GM21390 (cell line): Measurements from ENCODE around the gene TEKT2.

ENCODE experiments used
- ATAC-seq: cut with Tn5 transposase; IDR thresholded peaks from one replicate; pipeline ENCODE4 v1.9.1; 2021; ENCODE audit not compliant: unreplicated experiment

The TEKT2 gene

GRCh38 chr1:36083635-36084496 lies at the start of gene TEKT2:
Gene TEKT2 (plus strand): TSS chr1:36084094. CDS start chr1:36084922, 828 bp downstream.
- ATAC-seq = no peak

- no peak for ATAC-seq
Measured at GRCh38 chr1:36034692-36035091, 49.2 kb upstream of the TEKT2 start.

- ATAC-seq = no peak
Measured at GRCh38 chr1:36035154-36035553, 48.7 kb upstream of the TEKT2 start.

- no peak for ATAC-seq
Measured at GRCh38 chr1:36040238-36040637, 43.7 kb upstream of the TEKT2 start.

- no peak for ATAC-seq
Measured at GRCh38 chr1:36051821-36052220, 32.1 kb upstream of the TEKT2 start.

GRCh38 chr1:36053978-36054377 lies 29.9 kb upstream of the TEKT2 start:
- ATAC-seq = no peak

- no peak for ATAC-seq
Measured at GRCh38 chr1:36055706-36056105, 28.2 kb upstream of the TEKT2 start.

GRCh38 chr1:36062315-36062714 lies 21.6 kb upstream of the TEKT2 start:
- no peak for ATAC-seq

GRCh38 chr1:36067871-36068270 lies 16.0 kb upstream of the TEKT2 start:
- ATAC-seq = no peak

- ATAC-seq = no peak
Measured at GRCh38 chr1:36068866-36069265, 15.0 kb upstream of the TEKT2 start.

GRCh38 chr1:36070349-36070748 lies 13.5 kb upstream of the TEKT2 start:
- no peak for ATAC-seq

GRCh38 chr1:36076979-36077573 lies 6.8 kb upstream of the TEKT2 start:
- no peak for ATAC-seq

GRCh38 chr1:36080236-36080635 lies 3.7 kb upstream of the TEKT2 start:
- ATAC-seq = no peak

GRCh38 chr1:36080801-36081200 lies 3.1 kb upstream of the TEKT2 start:
- no peak for ATAC-seq

GRCh38 chr1:36081926-36082485 lies 1.9 kb upstream of the TEKT2 start:
- no peak for ATAC-seq

- ATAC-seq = no peak
Measured at GRCh38 chr1:36083219-36083618, 675 bp upstream of the TEKT2 start.

- no peak for ATAC-seq
Measured at GRCh38 chr1:36084497-36085115, 712 bp downstream of the TEKT2 start.

GRCh38 chr1:36085126-36085525 lies 1.2 kb downstream of the TEKT2 start:
- ATAC-seq = no peak

GRCh38 chr1:36085686-36086526 lies 2.0 kb downstream of the TEKT2 start:
- no peak for ATAC-seq

GRCh38 chr1:36086529-36087232 lies 2.8 kb downstream of the TEKT2 start:
- ATAC-seq = no peak
